H9 (cell line): ENCODE measurements around the gene PDXDC1. TPM values are rescaled to one million over a fixed set of nuclear protein-coding genes. Genes with fewer than 3 reads are reported as not detected.
"Not testable (repeated sequence)": the region's sequence is repeated elsewhere in the genome, so short reads cannot be mapped to it uniquely, and the experiment has no call there.

ENCODE experiments used
- DNase-seq: peaks from one replicate; pipeline ENCODE4 v3.0.0-alpha.2; 2017
- H2AFZ ChIP-seq: one replicate; pipeline ENCODE4 v1.6.1; 2013; ENCODE audit warnings: mild to moderate bottlenecking, low read length, control low read depth, moderate library complexity
- H2AK5ac ChIP-seq: 2 replicates; pipeline ENCODE4 v1.6.1; 2013; ENCODE audit warnings: low read length, control low read depth, mixed read lengths; ENCODE audit not compliant: insufficient read length
- H2BK120ac ChIP-seq: one replicate; pipeline ENCODE4 v1.6.1; 2013; ENCODE audit warnings: low read depth, mild to moderate bottlenecking, low read length, control low read depth, inconsistent platforms; ENCODE audit not compliant: poor library complexity, severe bottlenecking
- H2BK12ac ChIP-seq: 2 replicates; pipeline ENCODE4 v1.6.1; 2013; ENCODE audit warnings: low read length, control low read depth, mixed read lengths, low read depth; ENCODE audit not compliant: insufficient read length
- H2BK15ac ChIP-seq: 2 replicates; pipeline ENCODE4 v1.6.1; 2013; ENCODE audit warnings: low read depth, low read length, control low read depth
- H2BK20ac ChIP-seq: one replicate; pipeline ENCODE4 v1.6.1; 2013; ENCODE audit warnings: low read depth, mild to moderate bottlenecking, low read length, control low read depth, inconsistent platforms; ENCODE audit not compliant: poor library complexity, severe bottlenecking
- H2BK5ac ChIP-seq: 2 replicates; pipeline ENCODE4 v1.6.1; 2013; ENCODE audit warnings: low read length, control low read depth, mixed read lengths; ENCODE audit not compliant: insufficient read length
- H3K14ac ChIP-seq: 2 replicates; pipeline ENCODE4 v1.6.1; 2013; ENCODE audit warnings: low read length, control low read depth; ENCODE audit not compliant: insufficient read depth
- H3K18ac ChIP-seq: 2 replicates; pipeline ENCODE4 v1.6.1; 2013; ENCODE audit warnings: low read depth, mild to moderate bottlenecking, mixed read lengths, low read length, control low read depth; ENCODE audit not compliant: insufficient read length
- H3K23ac ChIP-seq: 2 replicates; pipeline ENCODE4 v1.6.1; 2013; ENCODE audit warnings: low read length, control low read depth, mixed read lengths, low read depth; ENCODE audit not compliant: insufficient read length
- H3K23me2 ChIP-seq: 2 replicates; pipeline ENCODE4 v1.6.1; 2013; ENCODE audit warnings: low read depth, mild to moderate bottlenecking, mixed read lengths, low read length, control low read depth; ENCODE audit not compliant: insufficient read length, poor library complexity, severe bottlenecking
- H3K27ac ChIP-seq: 2 replicates; pipeline ENCODE4 v1.5.1; 2013; ENCODE audit warnings: low read length, control low read depth, mixed read lengths, low read depth; ENCODE audit not compliant: insufficient read length
- H3K27me3 ChIP-seq: 2 replicates; pipeline ENCODE4 v1.6.1; 2013; ENCODE audit warnings: low read length, control low read depth, inconsistent platforms; ENCODE audit not compliant: insufficient read depth
- H3K4ac ChIP-seq: 2 replicates; pipeline ENCODE4 v1.6.1; 2013; ENCODE audit warnings: low read depth, mild to moderate bottlenecking, control low read depth, inconsistent platforms, low read length, moderate library complexity
- H3K4me1 ChIP-seq: 2 replicates; pipeline ENCODE4 v1.6.1; 2013; ENCODE audit warnings: low read length, control low read depth, inconsistent platforms; ENCODE audit not compliant: insufficient read depth
- H3K4me2 ChIP-seq: 2 replicates; pipeline ENCODE4 v1.6.1; 2013; ENCODE audit warnings: low read length, control low read depth, mixed read lengths; ENCODE audit not compliant: insufficient read length, insufficient read depth
- H3K56ac ChIP-seq: 2 replicates; pipeline ENCODE4 v1.6.1; 2013; ENCODE audit warnings: low read depth, mild to moderate bottlenecking, mixed read lengths, low read length, control low read depth; ENCODE audit not compliant: insufficient read length
- H3K79me1 ChIP-seq: 2 replicates; pipeline ENCODE4 v1.6.1; 2013; ENCODE audit warnings: low read depth, mild to moderate bottlenecking, moderate library complexity, low read length, control low read depth, inconsistent platforms; ENCODE audit not compliant: insufficient read depth, poor library complexity, severe bottlenecking
- H3K79me2 ChIP-seq: 2 replicates; pipeline ENCODE4 v1.6.1; 2013; ENCODE audit warnings: low read length, control low read depth, inconsistent platforms; ENCODE audit not compliant: insufficient read depth
- H3K9ac ChIP-seq: 2 replicates; pipeline ENCODE4 v1.6.1; 2013; ENCODE audit warnings: low read length, control low read depth, mixed read lengths; ENCODE audit not compliant: insufficient read length; ENCODE audit errors: extremely low read depth
- H3K9me3 ChIP-seq: one replicate; pipeline ENCODE4 v1.6.1; 2013; ENCODE audit warnings: low read depth, low read length, inconsistent platforms; ENCODE audit not compliant: control insufficient read depth
- H3T11ph ChIP-seq: one replicate; pipeline ENCODE4 v1.6.1; 2013; ENCODE audit warnings: mild to moderate bottlenecking, low read length, control low read depth, inconsistent platforms
- H4K20me1 ChIP-seq: one replicate; pipeline ENCODE4 v1.6.1; 2013; ENCODE audit not compliant: control insufficient read depth, insufficient read length, insufficient read depth
- H4K5ac ChIP-seq: 2 replicates; pipeline ENCODE4 v1.6.1; 2013; ENCODE audit warnings: low read depth, mild to moderate bottlenecking, mixed read lengths, low read length, control low read depth; ENCODE audit not compliant: insufficient read length
- H4K8ac ChIP-seq: replicated peaks from 2 replicates; pipeline ENCODE4 v1.6.1; 2013; ENCODE audit warnings: low read length, control low read depth, mixed read lengths, low read depth; ENCODE audit not compliant: insufficient read length
- H4K91ac ChIP-seq: 2 replicates; pipeline ENCODE4 v1.6.1; 2013; ENCODE audit warnings: low read depth, mild to moderate bottlenecking, moderate library complexity, mixed read lengths, low read length, control low read depth; ENCODE audit not compliant: insufficient read length
- H3K27ac Mint-ChIP-seq, 3 experiments: 2 replicates in 2 of 3; 3 replicates in 1 of 3; pipeline ENCODE4 v1.8.0; 2020 to 2021; ENCODE audit warnings: mixed read lengths in 3 of 3, mild to moderate bottlenecking in 1 of 3, moderate library complexity in 1 of 3
- H3K27me3 Mint-ChIP-seq: 2 replicates; pipeline ENCODE4 v1.8.0; 2021; ENCODE audit warnings: low read depth, mild to moderate bottlenecking, moderate library complexity, mixed read lengths
- H3K36me3 Mint-ChIP-seq, 3 experiments: 2 replicates in 2 of 3; 3 replicates in 1 of 3; pipeline ENCODE4 v1.8.0; 2020 to 2021; ENCODE audit warnings: low read depth in 3 of 3, mixed read lengths in 3 of 3; ENCODE audit not compliant: insufficient read depth in 1 of 3
- H3K4me1 Mint-ChIP-seq, 2 experiments: 2 replicates each; pipeline ENCODE4 v1.8.0; 2020; ENCODE audit warnings: mixed read lengths in 2 of 2
- H3K4me3 Mint-ChIP-seq, 2 experiments: 2 replicates in 1 of 2; 3 replicates in 1 of 2; pipeline ENCODE4 v1.8.0; 2020 to 2021; ENCODE audit warnings: mild to moderate bottlenecking in 2 of 2, mixed read lengths in 2 of 2, moderate library complexity in 1 of 2
- H3K9me3 Mint-ChIP-seq, 2 experiments: 2 replicates in 1 of 2; 3 replicates in 1 of 2; pipeline ENCODE4 v1.8.0; 2020; ENCODE audit warnings: mild to moderate bottlenecking in 2 of 2, mixed read lengths in 2 of 2, moderate library complexity in 1 of 2
- WGBS: extraction: QIAGEN DNeasy Blood & Tissue Kit; methylation state at CpG from one replicate; pipeline ENCODE4 v1.1.7; 2013; ENCODE audit warnings: missing lambda C conversion rate, low lambda C conversion rate, mixed read lengths; ENCODE audit not compliant: insufficient read length; ENCODE audit errors: extremely low coverage; 5-methylcytosine and 5-hydroxymethylcytosine counted together
- total RNA-seq: library from RNA; stranded (reverse); gene quantifications from 2 replicates; pipeline ENCODE4 v1.2.1, GENCODE V29; 2021

The PDXDC1 gene
- total RNA-seq, 1 experiment from 2014 or later = 112 TPM

GRCh38 chr16:14993277-14994151 is 18.7 kb downstream of the PDXDC1 start:
- H3K4me1 ChIP-seq, H2BK15ac ChIP-seq, H2BK20ac ChIP-seq, H3K79me1 ChIP-seq, H2AK5ac ChIP-seq, H3K9ac ChIP-seq, H3K27me3 ChIP-seq, H3K23me2 ChIP-seq, H2BK5ac ChIP-seq, H4K20me1 ChIP-seq, H2BK120ac ChIP-seq, H3K27ac Mint-ChIP-seq, H3K27me3 Mint-ChIP-seq, H3K4me3 Mint-ChIP-seq, DNase-seq, H3K27ac ChIP-seq, H3K56ac ChIP-seq, H3K18ac ChIP-seq, H2AFZ ChIP-seq, H3K14ac ChIP-seq, H4K8ac ChIP-seq, H4K91ac ChIP-seq, H3T11ph ChIP-seq, H3K4me2 ChIP-seq, H3K23ac ChIP-seq, H2BK12ac ChIP-seq, H3K9me3 ChIP-seq, H4K5ac ChIP-seq, H3K4me1 Mint-ChIP-seq, H3K4ac ChIP-seq, H3K79me2 ChIP-seq: not testable (repeated sequence)
- Mint-ChIP-seq H3K36me3 (peaks cover 12 to 27% (median 25%) of the 10 kb centered on the region in 3 experiments), H3K9me3 (peaks cover 6 to 11% of the 10 kb centered on the region in 2 experiments; a peak in 4 of 5 replicates)
- no CpG with 5 or more reads among the region's 7 CpGs for WGBS

GRCh38 chr16:14996702-14997101 is 21.9 kb downstream of the PDXDC1 start:
- H2AK5ac ChIP-seq, H4K20me1 ChIP-seq, H2BK5ac ChIP-seq, H2AFZ ChIP-seq, DNase-seq, H3K4me2 ChIP-seq, H3K79me2 ChIP-seq, H2BK15ac ChIP-seq, H3K9me3 ChIP-seq, H3K9ac ChIP-seq, H2BK12ac ChIP-seq, H3T11ph ChIP-seq, H3K56ac ChIP-seq, H3K27me3 Mint-ChIP-seq, H2BK120ac ChIP-seq, H4K5ac ChIP-seq, H3K14ac ChIP-seq, H3K9me3 Mint-ChIP-seq, H3K18ac ChIP-seq, H3K4me1 ChIP-seq, H3K23ac ChIP-seq, H3K79me1 ChIP-seq, H3K4me1 Mint-ChIP-seq, H3K27me3 ChIP-seq, H3K27ac ChIP-seq, H4K8ac ChIP-seq, H3K4ac ChIP-seq, H4K91ac ChIP-seq, H3K4me3 Mint-ChIP-seq, H3K23me2 ChIP-seq, H2BK20ac ChIP-seq: not testable (repeated sequence)
- WGBS = no CpG with 5 or more reads among the region's 6 CpGs
- H3K27ac Mint-ChIP-seq = 0 out of 7 replicates have a peak overlapping the region, but pooled peaks of 1 of the 3 experiments have one; percentile 55
- H3K36me3 Mint-ChIP-seq = peaks cover 5 to 34% (median 21%) of the 10 kb centered on the region in 3 experiments
